Head of caudate nucleus (tissue), 42 donors: Measurements from ENCODE around the gene COG4.
"Not testable (repeated sequence)": the region's sequence is repeated elsewhere in the genome, so short reads cannot be mapped to it uniquely, and the experiment has no call there.

Experiments used
- DNase-seq, 42 donors: peaks; one replicate each; pipeline versions ENCODE4 v3.0.0 to v3.0.0-alpha.2; 2020 to 2021; ENCODE audit warnings: mixed read lengths in 7 of 42
- intact Hi-C: fragments of 100-400 bp; cut with DNase I; formaldehyde crosslinking; loops from one replicate; pipeline ENCODE4 v1.15.0; 2022

The COG4 gene

DNA sequence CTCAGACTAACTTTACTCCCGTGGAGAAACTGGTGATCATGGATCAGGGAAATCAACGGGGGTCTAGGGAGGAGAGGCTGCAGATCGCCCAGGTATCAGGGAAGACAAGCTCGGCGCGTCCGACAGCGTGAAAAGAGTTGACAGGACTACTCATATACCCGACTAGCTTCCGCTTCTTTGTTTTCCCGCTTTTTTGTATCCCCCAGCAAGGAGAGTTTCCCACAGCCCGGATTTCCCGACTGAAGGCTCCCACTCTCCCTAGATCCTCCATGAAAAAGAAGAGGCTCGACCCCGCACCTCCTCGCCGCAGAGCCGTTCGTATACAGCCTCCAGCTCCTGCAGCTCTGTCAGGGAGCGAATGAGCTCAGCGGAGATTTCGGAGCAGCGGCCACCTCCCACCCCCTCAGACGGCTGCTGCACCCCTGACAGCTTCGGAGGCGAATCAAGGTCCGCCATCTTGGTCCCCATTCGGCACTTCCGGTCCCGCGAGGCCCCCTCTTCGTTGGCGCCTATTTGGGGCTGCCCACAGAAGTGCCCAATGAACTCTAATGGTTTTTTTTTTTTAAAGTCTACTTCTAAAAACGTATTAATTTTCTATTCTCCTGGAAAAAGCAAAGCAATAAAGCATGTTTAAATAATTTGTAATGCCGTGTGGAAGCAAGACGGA, at the start of gene COG4:
COG4 (minus strand) TSS at position 479 of the 667 bp plus-strand sequence; CDS start at position 468, 11 bp downstream.
- intact Hi-C loops, result loop anchor here (5.0 to 10.0 kb wide), 3 partner anchors 88 to 141 kb away; partner anchors contain the start of gene ST3GAL2
- DNase-seq, result peak; percentile 82 to 96 (median 91)

DNA sequence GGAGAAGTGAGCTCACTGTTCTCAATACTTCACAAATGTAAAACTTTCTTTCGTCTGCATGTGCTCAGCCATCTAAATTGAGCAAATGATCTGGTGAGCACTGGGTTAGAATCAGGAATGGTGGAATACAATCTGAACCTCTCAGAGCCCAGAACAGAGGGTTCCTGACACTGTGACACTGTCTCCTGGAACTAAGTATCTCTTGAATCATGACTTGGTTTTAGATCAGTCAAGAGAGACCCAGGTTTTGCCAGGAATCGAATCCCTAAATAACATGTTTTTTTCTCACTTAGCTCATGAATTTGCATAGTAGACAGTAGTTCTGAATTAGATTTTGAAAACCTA, 49.5 kb upstream of the COG4 start:
- intact Hi-C loops, result no loop called here
- no peak for DNase-seq

DNA sequence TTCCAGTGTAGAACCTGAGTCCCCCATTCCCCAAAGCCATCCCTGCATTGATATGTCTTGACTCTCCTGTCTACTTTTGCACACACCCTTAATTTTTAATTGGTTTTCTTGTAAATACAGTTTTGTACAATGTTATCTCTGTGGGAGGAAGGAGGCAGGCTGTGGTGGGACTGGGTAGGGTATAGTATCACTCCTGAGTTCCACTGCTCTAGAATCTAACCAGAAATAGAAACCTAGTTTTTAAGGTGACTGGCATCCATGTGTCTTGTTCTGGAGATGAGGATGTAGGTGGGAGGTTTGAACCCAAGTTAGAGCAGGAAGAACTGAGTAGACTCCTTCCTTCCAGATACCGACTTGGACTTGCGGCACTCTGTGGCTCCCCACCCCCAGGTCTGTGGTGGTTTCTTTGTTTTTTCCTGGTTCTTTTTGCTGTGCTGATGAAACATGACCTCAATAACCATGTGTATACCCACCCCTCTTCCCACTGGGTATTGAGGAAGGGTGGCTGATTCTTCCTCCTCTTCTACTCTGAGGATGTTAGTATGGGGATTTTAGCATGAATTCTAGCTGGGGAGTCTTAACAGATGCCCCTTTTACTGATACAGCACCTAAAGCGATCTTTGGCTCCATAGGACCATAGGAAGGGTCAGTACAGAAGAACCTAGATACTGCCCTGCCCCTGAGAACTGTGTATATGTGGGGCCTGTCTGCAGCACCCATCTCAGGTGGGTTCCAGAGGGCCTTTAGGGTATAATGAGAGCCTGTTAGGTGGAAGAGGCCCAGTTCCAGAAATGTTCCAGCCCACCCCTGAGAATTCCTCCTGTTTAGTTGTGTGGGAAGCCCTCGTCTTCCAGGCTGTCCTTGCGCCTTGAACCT, 48.9 kb upstream of the COG4 start:
- DNase-seq, result no peak
- intact Hi-C loops, result no loop called here

DNA sequence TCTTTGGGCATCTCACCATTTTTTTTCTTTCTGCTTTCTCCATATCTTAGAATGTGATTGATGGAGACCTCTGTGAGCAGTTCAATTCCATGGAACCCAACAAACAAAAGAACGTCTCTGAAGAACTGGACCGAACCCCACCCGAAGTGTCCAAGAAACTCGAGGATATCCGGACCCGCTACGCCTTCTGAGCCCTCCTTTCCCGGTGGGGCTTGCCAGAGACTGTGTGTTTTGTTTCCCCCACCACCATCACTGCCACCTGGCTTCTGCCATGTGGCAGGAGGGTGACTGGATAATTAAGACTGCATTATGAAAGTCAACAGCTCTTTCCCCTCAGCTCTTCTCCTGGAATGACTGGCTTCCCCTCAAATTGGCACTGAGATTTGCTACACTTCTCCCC, 48.3 kb upstream of the COG4 start:
- intact Hi-C loops, result no loop called here
- DNase-seq, result no peak

DNA sequence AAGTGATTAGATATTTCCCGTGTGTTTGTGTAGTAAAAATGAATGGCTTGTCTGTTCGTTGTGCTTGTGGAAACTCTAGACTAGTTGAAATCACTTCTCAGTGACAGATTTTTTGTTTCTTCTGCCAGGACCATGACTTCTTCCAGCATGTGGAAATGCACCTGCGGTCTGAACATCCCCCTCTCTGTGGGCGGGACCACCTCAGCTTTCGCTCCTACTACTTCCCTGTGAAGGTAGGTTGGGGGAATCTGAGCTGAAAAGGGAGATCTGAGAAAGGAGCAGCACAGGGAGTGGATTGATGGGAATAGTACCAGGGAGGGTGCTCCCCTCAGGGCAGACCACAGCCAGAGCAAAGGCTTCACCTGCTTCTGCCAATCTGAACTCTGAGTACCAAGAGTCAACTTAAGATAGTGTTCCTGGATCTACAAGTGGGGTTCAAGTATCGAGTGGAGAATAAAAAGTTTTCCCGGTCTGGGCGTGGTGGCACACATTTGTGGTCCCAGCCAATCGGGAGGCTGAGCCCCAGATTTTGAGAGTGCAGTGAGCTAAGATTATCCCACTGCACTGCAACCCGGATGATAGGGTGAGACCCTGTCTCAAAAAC, 47.7 kb upstream of the COG4 start:
- intact Hi-C loops, result no loop called here

DNA sequence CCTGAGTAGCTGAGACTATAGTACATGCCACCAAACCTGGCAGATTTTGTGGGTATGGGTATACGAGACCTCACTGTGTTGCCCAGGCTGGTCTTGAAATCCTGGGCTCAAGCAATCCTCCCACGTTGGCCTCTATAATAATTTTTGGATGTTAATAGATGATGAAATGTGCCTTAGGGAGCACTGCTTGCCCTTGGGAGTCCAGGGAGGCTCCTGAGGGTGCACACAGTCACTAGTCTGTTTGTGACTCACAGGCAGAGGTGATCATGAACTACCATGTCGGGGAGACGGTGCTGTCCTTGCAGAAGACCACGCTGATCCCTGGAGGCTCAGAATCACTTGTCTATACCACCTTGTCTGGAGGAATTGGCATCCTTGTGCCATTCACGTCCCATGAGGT, 46.4 kb upstream of the COG4 start:
- intact Hi-C loops, result no loop called here

More for the DNA sequence above, 47.7 kb upstream of the COG4 start:
- DNase-seq, result peak in 6 of 42 donors; percentile 13 to 52 (median 27)

DNA sequence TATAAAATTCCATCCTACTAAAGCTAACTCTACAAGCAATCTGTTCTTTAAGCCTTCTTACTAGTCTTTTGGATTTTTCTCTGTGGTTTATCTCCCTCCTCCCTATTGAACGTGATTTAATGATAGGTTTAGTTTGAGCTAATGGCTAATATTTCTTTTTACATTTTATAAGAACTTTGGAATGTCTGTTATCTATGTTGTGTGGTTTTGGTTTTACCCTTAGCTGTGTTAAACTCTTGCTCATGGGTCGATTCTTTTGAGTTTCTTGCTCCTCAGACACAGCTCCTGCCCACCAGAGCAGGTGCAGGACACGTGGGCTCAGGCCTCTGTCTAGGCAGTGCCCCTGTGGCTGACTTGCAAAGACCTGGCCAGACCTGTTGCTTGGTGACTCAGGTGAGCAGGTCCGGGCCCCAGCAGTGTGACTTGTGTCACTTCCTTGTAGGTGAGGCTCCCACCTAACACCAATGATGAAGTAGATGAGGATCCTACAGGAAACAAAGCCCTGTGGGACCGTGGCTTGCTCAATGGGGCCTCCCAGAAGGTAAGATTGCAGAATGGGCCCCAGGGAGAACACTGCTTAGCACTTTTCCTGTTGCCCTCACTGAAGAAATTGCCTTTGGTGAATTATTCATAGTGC, 45.4 kb upstream of the COG4 start:
- intact Hi-C loops, result no loop called here
- DNase-seq, result no peak

More for the DNA sequence above, 46.4 kb upstream of the COG4 start:
- no peak for DNase-seq

DNA sequence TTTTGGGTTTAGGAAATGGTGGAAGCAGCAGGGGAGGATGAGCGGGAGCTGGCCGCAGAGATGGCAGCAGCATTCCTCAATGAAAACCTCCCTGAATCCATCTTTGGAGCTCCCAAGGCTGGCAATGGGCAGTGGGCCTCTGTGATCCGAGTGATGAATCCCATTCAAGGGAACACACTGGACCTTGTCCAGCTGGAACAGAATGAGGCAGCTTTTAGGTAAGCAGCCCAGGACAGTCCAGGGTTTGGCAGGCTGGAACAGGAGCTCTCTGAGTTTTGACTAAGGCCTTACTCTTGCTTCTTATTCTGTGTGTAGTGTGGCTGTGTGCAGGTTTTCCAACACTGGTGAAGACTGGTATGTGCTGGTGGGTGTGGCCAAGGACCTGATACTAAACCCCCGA, 41.7 kb upstream of the COG4 start:
- DNase-seq, result peak in 2 of 42 donors; percentile 13 to 21
- intact Hi-C loops, result no loop called here

DNA sequence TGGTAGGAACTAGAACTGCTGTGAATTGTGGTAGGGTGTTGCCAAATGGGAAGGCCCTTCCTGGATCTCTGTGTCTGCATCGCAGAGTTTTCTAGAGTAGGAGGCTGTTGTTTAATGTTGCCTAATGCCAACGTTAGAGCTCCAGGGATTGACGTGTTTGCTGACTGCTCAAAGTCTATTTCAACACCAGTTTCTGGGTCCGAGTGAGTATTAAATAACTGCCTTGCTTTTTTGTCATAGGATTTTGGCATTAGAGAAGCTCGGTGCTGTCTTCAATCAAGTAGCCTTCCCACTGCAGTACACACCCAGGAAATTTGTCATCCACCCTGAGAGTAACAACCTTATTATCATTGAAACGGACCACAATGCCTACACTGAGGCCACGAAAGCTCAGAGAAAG, 40.3 kb upstream of the COG4 start:
- no peak for DNase-seq
- intact Hi-C loops, result no loop called here

DNA sequence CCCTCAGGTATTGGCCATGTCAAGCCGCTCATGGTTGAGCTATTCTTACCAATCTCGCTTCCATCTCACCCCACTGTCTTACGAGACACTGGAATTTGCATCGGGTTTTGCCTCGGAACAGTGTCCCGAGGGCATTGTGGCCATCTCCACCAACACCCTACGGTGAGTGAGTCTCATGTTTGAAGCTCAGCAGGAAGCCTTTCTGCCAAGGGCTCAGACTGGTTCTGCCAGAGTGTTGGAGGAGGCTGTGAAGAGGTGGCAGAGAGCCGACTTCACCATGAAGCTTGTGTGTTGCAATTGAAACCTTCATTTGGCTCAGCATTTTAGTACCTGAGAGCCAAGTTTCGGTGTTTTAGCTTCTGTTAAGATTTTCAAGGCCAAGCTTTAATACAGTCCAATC, 38.3 kb upstream of the COG4 start:
- DNase-seq, result peak in 22 of 42 donors; percentile 6 to 71 (median 27)
- intact Hi-C loops, result no loop called here

DNA sequence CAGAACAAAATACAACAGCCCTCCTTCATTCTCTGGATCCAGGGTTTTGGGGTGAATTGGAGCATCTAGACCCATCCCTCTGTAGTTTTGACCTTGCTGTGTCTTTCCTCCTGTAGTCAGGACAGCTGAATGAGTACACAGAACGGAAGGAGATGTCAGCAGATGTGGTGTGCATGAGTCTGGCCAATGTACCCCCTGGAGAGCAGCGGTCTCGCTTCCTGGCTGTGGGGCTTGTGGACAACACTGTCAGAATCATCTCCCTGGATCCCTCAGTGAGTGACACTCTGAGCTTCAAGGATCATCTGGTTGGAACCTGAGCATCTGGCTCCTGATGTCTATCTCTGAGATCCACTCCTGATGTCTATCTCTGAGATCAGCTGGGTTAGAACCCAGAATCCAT, 32.7 kb upstream of the COG4 start:
- no peak for DNase-seq
- intact Hi-C loops, result no loop called here

DNA sequence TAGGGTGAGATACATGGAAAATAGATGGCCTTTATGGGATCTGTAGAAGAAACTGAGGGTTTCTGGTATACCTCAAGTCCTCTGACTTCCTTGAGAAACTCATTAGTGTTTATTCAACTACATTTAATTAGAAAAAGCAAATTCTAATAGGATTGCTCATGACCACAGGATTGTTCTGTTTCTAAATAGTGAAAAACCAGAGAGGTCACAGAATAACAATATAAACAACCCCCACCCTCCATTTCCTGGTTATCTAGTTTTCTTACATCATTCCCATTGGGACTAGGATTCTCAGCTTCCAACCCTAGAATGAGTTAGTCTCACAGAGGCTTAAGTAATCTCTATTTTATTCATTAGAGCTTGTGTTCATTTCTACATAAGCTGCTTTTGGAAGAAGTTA, 30.3 kb upstream of the COG4 start:
- intact Hi-C loops, result no loop called here

DNA sequence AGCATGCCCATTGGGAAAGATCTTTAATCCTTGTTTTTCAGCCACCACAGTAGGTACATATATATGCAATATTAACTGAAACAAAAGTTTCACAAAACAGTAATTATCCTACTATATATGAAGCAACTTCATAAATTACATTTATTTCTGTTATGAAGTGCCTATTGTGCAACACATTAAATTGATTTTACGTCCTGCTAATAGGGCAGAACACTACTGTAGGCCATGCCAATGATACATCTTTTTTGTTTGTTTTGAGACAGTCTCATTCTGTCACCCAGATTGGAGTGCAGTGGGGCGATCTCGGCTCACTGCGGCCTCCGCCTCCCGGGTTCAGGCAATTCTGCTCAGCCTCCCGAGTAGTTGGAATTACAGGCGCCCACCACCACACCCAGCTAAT, 29.3 kb upstream of the COG4 start:
- no peak for DNase-seq
- intact Hi-C loops, result no loop called here

More for the DNA sequence above, 30.3 kb upstream of the COG4 start:
- no peak for DNase-seq

DNA sequence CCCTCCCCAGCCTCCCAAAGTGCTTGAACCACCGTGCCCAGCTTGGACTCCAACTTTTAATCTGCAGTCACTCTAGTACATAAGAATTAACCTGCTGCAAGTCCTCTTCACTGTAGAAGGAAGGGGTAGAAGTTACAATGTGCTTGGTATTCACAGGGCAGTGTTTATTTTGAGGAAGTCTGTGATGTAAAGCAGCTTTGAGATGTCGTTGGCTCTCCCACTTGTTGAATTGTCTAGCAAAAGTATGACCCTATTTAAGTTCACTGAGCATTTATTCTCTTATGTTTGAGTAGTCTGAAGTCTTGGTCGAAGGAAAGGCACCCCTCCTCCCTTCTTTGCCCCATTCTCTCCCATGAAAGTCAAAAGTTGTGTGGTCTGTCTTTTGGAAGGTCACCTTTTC, 28.4 kb upstream of the COG4 start:
- intact Hi-C loops, result no loop called here
- DNase-seq, result no peak

DNA sequence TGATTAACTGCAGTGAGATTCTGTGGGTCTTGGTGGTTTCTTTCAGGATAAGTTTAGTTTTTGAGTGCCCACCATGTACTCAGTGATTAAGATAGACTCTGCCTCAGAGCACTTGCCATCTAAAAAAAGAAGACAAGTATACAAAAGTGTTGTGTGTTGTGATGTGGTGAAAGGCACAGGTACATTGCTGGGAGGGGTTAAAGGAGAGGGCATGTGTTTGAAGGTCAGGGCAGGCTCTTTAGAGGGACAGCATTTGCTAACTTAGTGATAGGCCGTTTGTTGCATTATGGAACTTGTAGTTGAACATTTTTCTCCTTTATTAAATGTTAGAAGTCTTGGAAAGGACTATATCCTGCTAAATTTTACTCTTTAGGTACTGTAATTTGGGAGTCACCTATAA, 26.7 kb upstream of the COG4 start:
- intact Hi-C loops, result no loop called here
- no peak for DNase-seq

DNA sequence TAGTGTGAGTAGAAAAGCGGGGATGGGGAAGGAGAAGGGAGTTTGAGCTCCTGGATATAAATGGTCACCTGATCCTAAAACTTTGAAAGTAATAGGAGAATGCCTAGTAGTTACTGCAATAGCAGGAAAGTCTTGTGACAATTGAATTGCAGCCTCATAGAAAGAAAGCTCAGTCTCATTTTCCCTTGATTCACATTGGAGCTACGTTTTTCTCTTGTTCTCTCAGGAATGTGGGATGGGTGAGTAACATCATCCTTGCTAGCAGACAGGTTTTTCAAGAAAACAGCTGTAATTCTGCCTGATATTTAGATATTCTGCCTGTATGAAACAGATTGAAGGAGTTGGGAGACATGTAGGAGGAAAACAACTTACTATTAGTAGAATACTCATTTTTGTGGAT, 25.6 kb upstream of the COG4 start:
- DNase-seq, result peak in 2 of 42 donors; percentile 3 to 8
- intact Hi-C loops, result no loop called here

DNA sequence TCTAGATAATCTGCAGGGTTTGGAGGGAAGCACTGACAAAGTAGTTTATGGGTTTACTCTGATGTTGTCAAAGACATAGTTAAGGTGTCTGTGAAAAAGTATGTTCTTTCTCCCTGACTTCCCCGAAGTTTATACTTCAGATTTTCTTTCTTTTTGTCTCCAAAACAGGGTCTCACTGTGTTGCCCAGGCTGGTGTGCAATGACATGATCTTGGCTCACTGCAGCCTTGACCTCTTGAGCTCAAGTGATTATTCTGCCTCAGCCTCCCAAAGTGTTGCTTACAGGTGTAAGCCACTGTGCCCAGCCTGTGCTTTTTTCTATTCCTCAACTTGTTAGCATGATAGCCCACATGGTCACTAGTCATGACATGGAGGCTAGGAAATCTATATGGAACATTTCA, 21.2 kb upstream of the COG4 start:
- intact Hi-C loops, result no loop called here
- DNase-seq, result no peak

DNA sequence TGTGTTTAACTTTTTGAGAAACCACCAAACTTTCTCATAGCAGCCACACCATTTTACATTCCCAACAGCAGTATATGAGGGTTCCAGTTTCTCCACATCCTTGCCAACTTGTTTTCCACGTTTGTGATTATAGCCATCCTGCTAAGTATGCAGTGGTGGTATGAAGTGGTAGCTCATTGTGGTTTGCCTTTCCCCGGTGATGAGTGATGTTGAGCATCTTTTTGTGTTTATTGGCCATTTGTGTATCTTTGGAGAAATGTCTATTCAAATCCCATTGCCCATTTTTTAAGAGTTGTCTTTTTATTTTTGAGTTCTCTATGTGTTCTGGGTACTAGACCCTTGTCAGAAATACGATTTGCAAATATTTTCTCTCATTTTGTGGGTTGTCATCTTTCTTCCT, 17.6 kb upstream of the COG4 start:
- no peak for DNase-seq
- intact Hi-C loops, result no loop called here

DNA sequence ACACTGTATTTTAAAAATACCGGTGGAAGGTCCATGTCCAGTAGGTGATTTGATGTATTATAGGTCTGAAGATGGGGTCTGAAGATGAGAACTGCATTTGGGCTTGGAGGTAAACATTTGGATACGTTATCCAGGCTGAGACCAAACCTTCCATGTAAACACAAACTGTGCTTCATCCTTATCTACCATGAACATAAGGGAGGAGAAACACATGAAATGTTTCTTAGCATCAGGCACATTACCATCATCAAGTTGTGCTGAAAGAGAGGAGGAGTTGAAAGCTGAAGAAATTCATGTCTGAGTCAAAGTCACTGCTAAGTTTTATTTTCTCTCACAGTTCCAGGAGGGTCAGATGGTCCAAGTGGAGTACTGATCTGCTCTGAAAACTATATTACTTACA, 11.6 kb upstream of the COG4 start:
- DNase-seq, result no peak
- intact Hi-C loops, result no loop called here

DNA sequence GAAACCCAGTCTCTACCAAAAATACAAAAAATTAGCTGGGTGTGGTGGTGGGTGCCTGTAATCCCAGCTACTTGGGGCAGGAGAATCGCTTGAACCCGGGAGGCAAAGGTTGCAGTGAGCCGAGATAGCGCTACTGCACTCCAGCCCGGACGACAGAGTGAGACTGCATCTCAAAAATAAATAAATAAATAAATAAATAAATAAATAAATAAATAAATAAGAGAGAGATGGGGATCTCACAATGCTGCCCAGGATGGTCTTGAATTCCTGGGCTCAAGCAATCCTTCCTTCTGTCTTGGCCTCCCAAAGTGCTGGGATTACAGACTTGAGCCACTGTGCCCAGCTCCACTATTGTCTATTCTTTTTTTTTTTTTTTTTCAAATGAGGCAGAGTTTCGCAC, 6.6 kb upstream of the COG4 start:
- DNase-seq, result not testable (repeated sequence)
- intact Hi-C loops, result loop anchor here (10.0 kb wide), 1 partner anchor 95 kb away; the partner anchor contains the start of gene ST3GAL2
